GM23338 (cell line): ENCODE results near the gene BANK1. TPM values are rescaled to one million over a fixed set of nuclear protein-coding genes. Genes with fewer than 3 reads are reported as not detected.

ENCODE experiments used
- ATAC-seq: fragments of 200-7000 bp; cut with Tn5 transposase; 3 replicates; pipeline ENCODE4 v1.9.1; 2020
- DNase-seq: peaks from one replicate; pipeline ENCODE4 v3.0.0-alpha.2; 2015; ENCODE audit warnings: low spot score
- H2AFZ ChIP-seq: fragments of 200-600 bp; sonication (generic); 2 replicates; pipeline ENCODE4 v1.8.0; 2016; ENCODE audit warnings: antibody characterized with exemption, mild to moderate bottlenecking, moderate library complexity
- H3F3A ChIP-seq: fragments of 200-600 bp; sonication (generic); replicated peaks from 2 replicates; pipeline ENCODE4 v1.8.0; 2017; ENCODE audit warnings: antibody characterized with exemption, mixed run types, low read depth
- H3K27ac ChIP-seq: fragments of 200-600 bp; sonication (generic); 2 replicates; pipeline ENCODE4 v1.6.1; 2016; ENCODE audit warnings: low read depth
- H3K27me3 ChIP-seq: fragments of 200-600 bp; sonication (generic); 2 replicates; pipeline ENCODE4 v1.8.0; 2016; ENCODE audit warnings: mild to moderate bottlenecking, mixed run types, moderate library complexity; ENCODE audit not compliant: insufficient read depth
- H3K36me3 ChIP-seq: fragments of 200-600 bp; sonication (generic); 2 replicates; pipeline ENCODE4 v1.8.0; 2016; ENCODE audit warnings: mild to moderate bottlenecking; ENCODE audit not compliant: insufficient read depth
- H3K4me1 ChIP-seq: fragments of 200-600 bp; sonication (generic); 2 replicates; pipeline ENCODE4 v1.8.0; 2016; ENCODE audit warnings: mild to moderate bottlenecking, moderate library complexity; ENCODE audit not compliant: insufficient read depth
- H3K4me2 ChIP-seq: fragments of 200-600 bp; sonication (generic); 2 replicates; pipeline ENCODE4 v1.7.1; 2017; ENCODE audit warnings: mixed run types
- H3K4me3 ChIP-seq: fragments of 200-600 bp; sonication (generic); 2 replicates; pipeline ENCODE4 v1.6.1; 2016; ENCODE audit warnings: mixed run types
- H3K79me2 ChIP-seq: fragments of 200-600 bp; sonication (generic); replicated peaks from 2 replicates; pipeline ENCODE4 v1.8.0; 2017; ENCODE audit warnings: mild to moderate bottlenecking; ENCODE audit not compliant: insufficient read depth
- H3K9me2 ChIP-seq: fragments of 200-600 bp; sonication (generic); 2 replicates; pipeline ENCODE4 v1.8.0; 2017; ENCODE audit not compliant: insufficient read depth
- H4K20me1 ChIP-seq: fragments of 200-600 bp; sonication (generic); replicated peaks from 2 replicates; pipeline ENCODE4 v1.8.0; 2017; ENCODE audit warnings: mild to moderate bottlenecking; ENCODE audit not compliant: insufficient read depth
- H3K27ac Mint-ChIP-seq: 2 replicates; pipeline ENCODE4 v1.8.0; 2020; ENCODE audit warnings: inconsistent platforms, mild to moderate bottlenecking, moderate library complexity, mixed read lengths
- H3K27me3 Mint-ChIP-seq: 3 replicates; pipeline ENCODE4 v1.8.0; 2022; ENCODE audit warnings: low read depth, mild to moderate bottlenecking, moderate library complexity, mixed read lengths, inconsistent platforms; ENCODE audit not compliant: insufficient read depth, poor library complexity
- H3K36me3 Mint-ChIP-seq: 3 replicates; pipeline ENCODE4 v1.8.0; 2021; ENCODE audit warnings: low read depth, mild to moderate bottlenecking, inconsistent platforms, moderate library complexity, mixed read lengths
- H3K4me1 Mint-ChIP-seq: 3 replicates; pipeline ENCODE4 v1.8.0; 2020; ENCODE audit warnings: mild to moderate bottlenecking, inconsistent platforms, mixed read lengths
- H3K4me3 Mint-ChIP-seq: 3 replicates; pipeline ENCODE4 v1.8.0; 2021; ENCODE audit warnings: moderate library complexity, mild to moderate bottlenecking, inconsistent platforms, mixed read lengths
- H3K9me3 Mint-ChIP-seq: 3 replicates; pipeline ENCODE4 v1.8.0; 2020; ENCODE audit warnings: moderate library complexity, mild to moderate bottlenecking, inconsistent platforms, mixed read lengths
- CREB1 ChIP-seq: fragments of 250-450 bp; sonication (Bioruptor Pico); IDR thresholded peaks from 2 replicates; pipeline ENCODE4 v1.5.0; 2020; ENCODE audit warnings: low read depth, mild to moderate bottlenecking, moderate library complexity
- EZH2 ChIP-seq: fragments of 200-600 bp; sonication (generic); IDR thresholded peaks from one replicate; pipeline ENCODE4 v1.8.0; 2017; ENCODE audit warnings: antibody characterized with exemption, mild to moderate bottlenecking, low read depth; ENCODE audit not compliant: unreplicated experiment
- EZH2phosphoT487 ChIP-seq: fragments of 200-600 bp; sonication (generic); IDR thresholded peaks from one replicate; pipeline ENCODE4 v1.8.1; 2018; ENCODE audit warnings: antibody characterized with exemption; ENCODE audit not compliant: unreplicated experiment
- JUNB ChIP-seq: IDR thresholded peaks from one replicate; pipeline ENCODE4 v1.6.1; 2016; ENCODE audit warnings: antibody characterized with exemption; ENCODE audit not compliant: unreplicated experiment
- NANOG ChIP-seq: IDR thresholded peaks from 2 replicates; pipeline ENCODE4 v1.6.1; 2016; ENCODE audit warnings: antibody characterized with exemption, borderline replicate concordance
- STAT1 ChIP-seq: IDR thresholded peaks from one replicate; pipeline ENCODE4 v1.6.1; 2016; ENCODE audit warnings: antibody characterized with exemption; ENCODE audit not compliant: unreplicated experiment
- ZNF114 ChIP-seq: fragments of 250-450 bp; sonication (Bioruptor Pico); IDR thresholded peaks from 2 replicates; pipeline ENCODE4 v1.5.0; 2020; ENCODE audit warnings: mild to moderate bottlenecking, moderate library complexity
- ZNF331 ChIP-seq: fragments of 250-450 bp; sonication (Bioruptor Pico); IDR thresholded peaks from 2 replicates; pipeline ENCODE4 v1.5.0; 2020; ENCODE audit warnings: low read depth, mild to moderate bottlenecking, moderate library complexity
- polyA plus RNA-seq: library from polyadenylated mRNA; unstranded; fragments of >200 nt; fragmentation: Nextera tagmentation; extraction: Ambion mirVana; gene quantifications from 2 replicates; pipeline ENCODE4 v1.2.1, GENCODE V29; 2016
- total RNA-seq: library from RNA; depleted of rRNA; stranded (reverse); fragments of >200 nt; shearing (Covaris generic); gene quantifications from 2 replicates; pipeline ENCODE4 v1.2.3, GENCODE V29; 2014
- TF ChIP-seq, protein P1 (sequence below), 2 experiments: fragments of 200-600 bp in 1 of 2; sonication (generic) in 1 of 2; conservative IDR thresholded peaks; 2 replicates each; pipeline versions ENCODE4 v1.5.1 to v1.6.1; 2016 to 2017; ENCODE audit warnings: antibody characterized with exemption in 2 of 2, low read depth in 2 of 2, mild to moderate bottlenecking in 2 of 2, moderate library complexity in 1 of 2
- TF ChIP-seq, protein P2 (sequence below): IDR thresholded peaks from 2 replicates; pipeline ENCODE4 v1.6.1; 2016; ENCODE audit warnings: antibody characterized with exemption
- TF ChIP-seq, protein P3 (sequence below): fragments of 250-450 bp; sonication (Bioruptor Pico); IDR thresholded peaks from 2 replicates; pipeline ENCODE4 v1.5.0; 2020; ENCODE audit warnings: mild to moderate bottlenecking, moderate library complexity
- TF ChIP-seq, protein P4 (sequence below): IDR thresholded peaks from one replicate; pipeline ENCODE4 v1.6.1; 2018; ENCODE audit warnings: antibody characterized with exemption; ENCODE audit not compliant: unreplicated experiment

BANK1 gene
- total and polyA plus RNA-seq, 2 experiments from 2014 or later, result 0.86 to 0.87 TPM

DNA sequence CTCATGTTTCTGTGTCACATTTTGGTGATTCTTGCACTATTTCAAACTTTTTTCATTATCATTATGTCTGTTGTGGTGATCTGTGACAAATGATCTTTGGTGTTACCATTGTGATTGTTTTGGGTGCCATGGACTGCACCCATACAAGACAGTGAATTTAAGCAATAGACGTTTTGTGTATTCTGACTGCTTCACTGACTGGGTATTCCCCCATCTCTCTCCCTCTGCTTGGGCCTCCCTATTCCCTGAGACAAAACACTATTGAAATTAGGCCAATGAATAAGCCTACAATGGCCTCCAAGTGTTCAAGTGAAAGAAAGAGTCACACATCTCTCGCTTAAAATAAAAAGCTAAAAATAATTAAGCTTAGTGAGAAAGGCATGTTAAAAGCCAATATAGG, 60.2 kb downstream of the BANK1 start:
- Histone ChIP-seq H3K4me1 (no peaks in the 10 kb centered on the region), H2AFZ (no peak overlapping the region), H4K20me1 (no peaks in the 10 kb centered on the region), H3K9me2 (no peaks in the 10 kb centered on the region), H3K27ac (no peak overlapping the region), H3K27me3 (no peaks in the 10 kb centered on the region), H3K36me3 (no peaks in the 10 kb centered on the region), H3K79me2 (no peaks in the 10 kb centered on the region), H3K4me3 (no peak overlapping the region), H3K4me2 (no peak overlapping the region), H3F3A (no peaks in the 10 kb centered on the region)
- peaks cover 5% of the 10 kb centered on the region for H3K4me1 Mint-ChIP-seq
- no peak overlapping the region for H3K27ac Mint-ChIP-seq
- peaks cover 3% of the 10 kb centered on the region; the same call in 1 of the 3 replicates for H3K9me3 Mint-ChIP-seq
- H3K27me3 Mint-ChIP-seq, result peaks cover 3% of the 10 kb centered on the region
- TF ChIP-seq EZH2phosphoT487 (no peak), EZH2 (no peak), NANOG (no peak), STAT1 (no peak), ZNF114 (CRISPR knock-in tag) (no peak), JUNB (no peak), ZNF331 (CRISPR knock-in tag) (no peak), CREB1 (CRISPR knock-in tag) (no peak)
- TF ChIP-seq, protein P1, sequence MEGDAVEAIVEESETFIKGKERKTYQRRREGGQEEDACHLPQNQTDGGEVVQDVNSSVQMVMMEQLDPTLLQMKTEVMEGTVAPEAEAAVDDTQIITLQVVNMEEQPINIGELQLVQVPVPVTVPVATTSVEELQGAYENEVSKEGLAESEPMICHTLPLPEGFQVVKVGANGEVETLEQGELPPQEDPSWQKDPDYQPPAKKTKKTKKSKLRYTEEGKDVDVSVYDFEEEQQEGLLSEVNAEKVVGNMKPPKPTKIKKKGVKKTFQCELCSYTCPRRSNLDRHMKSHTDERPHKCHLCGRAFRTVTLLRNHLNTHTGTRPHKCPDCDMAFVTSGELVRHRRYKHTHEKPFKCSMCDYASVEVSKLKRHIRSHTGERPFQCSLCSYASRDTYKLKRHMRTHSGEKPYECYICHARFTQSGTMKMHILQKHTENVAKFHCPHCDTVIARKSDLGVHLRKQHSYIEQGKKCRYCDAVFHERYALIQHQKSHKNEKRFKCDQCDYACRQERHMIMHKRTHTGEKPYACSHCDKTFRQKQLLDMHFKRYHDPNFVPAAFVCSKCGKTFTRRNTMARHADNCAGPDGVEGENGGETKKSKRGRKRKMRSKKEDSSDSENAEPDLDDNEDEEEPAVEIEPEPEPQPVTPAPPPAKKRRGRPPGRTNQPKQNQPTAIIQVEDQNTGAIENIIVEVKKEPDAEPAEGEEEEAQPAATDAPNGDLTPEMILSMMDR (conservative IDR thresholded peaks at IDR 0.05; ENCODE audit: low read depth in 2 of 2), result no peak
- TF ChIP-seq, protein P2, sequence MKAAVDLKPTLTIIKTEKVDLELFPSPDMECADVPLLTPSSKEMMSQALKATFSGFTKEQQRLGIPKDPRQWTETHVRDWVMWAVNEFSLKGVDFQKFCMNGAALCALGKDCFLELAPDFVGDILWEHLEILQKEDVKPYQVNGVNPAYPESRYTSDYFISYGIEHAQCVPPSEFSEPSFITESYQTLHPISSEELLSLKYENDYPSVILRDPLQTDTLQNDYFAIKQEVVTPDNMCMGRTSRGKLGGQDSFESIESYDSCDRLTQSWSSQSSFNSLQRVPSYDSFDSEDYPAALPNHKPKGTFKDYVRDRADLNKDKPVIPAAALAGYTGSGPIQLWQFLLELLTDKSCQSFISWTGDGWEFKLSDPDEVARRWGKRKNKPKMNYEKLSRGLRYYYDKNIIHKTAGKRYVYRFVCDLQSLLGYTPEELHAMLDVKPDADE, result no peak
- TF ChIP-seq, protein P3, sequence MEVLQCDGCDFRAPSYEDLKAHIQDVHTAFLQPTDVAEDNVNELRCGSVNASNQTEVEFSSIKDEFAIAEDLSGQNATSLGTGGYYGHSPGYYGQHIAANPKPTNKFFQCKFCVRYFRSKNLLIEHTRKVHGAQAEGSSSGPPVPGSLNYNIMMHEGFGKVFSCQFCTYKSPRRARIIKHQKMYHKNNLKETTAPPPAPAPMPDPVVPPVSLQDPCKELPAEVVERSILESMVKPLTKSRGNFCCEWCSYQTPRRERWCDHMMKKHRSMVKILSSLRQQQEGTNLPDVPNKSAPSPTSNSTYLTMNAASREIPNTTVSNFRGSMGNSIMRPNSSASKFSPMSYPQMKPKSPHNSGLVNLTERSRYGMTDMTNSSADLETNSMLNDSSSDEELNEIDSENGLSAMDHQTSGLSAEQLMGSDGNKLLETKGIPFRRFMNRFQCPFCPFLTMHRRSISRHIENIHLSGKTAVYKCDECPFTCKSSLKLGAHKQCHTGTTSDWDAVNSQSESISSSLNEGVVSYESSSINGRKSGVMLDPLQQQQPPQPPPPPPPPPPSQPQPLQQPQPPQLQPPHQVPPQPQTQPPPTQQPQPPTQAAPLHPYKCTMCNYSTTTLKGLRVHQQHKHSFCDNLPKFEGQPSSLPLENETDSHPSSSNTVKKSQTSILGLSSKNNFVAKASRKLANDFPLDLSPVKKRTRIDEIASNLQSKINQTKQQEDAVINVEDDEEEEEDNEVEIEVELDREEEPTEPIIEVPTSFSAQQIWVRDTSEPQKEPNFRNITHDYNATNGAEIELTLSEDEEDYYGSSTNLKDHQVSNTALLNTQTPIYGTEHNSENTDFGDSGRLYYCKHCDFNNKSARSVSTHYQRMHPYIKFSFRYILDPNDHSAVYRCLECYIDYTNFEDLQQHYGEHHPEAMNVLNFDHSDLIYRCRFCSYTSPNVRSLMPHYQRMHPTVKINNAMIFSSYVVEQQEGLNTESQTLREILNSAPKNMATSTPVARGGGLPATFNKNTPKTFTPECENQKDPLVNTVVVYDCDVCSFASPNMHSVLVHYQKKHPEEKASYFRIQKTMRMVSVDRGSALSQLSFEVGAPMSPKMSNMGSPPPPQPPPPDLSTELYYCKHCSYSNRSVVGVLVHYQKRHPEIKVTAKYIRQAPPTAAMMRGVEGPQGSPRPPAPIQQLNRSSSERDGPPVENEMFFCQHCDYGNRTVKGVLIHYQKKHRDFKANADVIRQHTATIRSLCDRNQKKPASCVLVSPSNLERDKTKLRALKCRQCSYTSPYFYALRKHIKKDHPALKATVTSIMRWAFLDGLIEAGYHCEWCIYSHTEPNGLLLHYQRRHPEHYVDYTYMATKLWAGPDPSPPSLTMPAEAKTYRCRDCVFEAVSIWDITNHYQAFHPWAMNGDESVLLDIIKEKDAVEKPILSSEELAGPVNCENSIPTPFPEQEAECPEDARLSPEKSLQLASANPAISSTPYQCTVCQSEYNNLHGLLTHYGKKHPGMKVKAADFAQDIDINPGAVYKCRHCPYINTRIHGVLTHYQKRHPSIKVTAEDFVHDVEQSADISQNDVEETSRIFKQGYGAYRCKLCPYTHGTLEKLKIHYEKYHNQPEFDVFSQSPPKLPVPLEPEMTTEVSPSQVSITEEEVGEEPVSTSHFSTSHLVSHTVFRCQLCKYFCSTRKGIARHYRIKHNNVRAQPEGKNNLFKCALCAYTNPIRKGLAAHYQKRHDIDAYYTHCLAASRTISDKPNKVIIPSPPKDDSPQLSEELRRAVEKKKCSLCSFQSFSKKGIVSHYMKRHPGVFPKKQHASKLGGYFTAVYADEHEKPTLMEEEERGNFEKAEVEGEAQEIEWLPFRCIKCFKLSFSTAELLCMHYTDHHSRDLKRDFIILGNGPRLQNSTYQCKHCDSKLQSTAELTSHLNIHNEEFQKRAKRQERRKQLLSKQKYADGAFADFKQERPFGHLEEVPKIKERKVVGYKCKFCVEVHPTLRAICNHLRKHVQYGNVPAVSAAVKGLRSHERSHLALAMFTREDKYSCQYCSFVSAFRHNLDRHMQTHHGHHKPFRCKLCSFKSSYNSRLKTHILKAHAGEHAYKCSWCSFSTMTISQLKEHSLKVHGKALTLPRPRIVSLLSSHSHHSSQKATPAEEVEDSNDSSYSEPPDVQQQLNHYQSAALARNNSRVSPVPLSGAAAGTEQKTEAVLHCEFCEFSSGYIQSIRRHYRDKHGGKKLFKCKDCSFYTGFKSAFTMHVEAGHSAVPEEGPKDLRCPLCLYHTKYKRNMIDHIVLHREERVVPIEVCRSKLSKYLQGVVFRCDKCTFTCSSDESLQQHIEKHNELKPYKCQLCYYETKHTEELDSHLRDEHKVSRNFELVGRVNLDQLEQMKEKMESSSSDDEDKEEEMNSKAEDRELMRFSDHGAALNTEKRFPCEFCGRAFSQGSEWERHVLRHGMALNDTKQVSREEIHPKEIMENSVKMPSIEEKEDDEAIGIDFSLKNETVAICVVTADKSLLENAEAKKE (CRISPR knock-in tag), result no peak
- TF ChIP-seq, protein P4, sequence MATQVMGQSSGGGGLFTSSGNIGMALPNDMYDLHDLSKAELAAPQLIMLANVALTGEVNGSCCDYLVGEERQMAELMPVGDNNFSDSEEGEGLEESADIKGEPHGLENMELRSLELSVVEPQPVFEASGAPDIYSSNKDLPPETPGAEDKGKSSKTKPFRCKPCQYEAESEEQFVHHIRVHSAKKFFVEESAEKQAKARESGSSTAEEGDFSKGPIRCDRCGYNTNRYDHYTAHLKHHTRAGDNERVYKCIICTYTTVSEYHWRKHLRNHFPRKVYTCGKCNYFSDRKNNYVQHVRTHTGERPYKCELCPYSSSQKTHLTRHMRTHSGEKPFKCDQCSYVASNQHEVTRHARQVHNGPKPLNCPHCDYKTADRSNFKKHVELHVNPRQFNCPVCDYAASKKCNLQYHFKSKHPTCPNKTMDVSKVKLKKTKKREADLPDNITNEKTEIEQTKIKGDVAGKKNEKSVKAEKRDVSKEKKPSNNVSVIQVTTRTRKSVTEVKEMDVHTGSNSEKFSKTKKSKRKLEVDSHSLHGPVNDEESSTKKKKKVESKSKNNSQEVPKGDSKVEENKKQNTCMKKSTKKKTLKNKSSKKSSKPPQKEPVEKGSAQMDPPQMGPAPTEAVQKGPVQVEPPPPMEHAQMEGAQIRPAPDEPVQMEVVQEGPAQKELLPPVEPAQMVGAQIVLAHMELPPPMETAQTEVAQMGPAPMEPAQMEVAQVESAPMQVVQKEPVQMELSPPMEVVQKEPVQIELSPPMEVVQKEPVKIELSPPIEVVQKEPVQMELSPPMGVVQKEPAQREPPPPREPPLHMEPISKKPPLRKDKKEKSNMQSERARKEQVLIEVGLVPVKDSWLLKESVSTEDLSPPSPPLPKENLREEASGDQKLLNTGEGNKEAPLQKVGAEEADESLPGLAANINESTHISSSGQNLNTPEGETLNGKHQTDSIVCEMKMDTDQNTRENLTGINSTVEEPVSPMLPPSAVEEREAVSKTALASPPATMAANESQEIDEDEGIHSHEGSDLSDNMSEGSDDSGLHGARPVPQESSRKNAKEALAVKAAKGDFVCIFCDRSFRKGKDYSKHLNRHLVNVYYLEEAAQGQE, result no peak
- ATAC-seq (no peak), DNase-seq (no peak)
- no peaks in the 10 kb centered on the region; the same call in 2 of the 3 replicates for H3K36me3 Mint-ChIP-seq
- no peak overlapping the region for H3K4me3 Mint-ChIP-seq
